HepG2 (cell line): ENCODE measurements around the gene NSMCE1. TPM values are rescaled to one million over a fixed set of nuclear protein-coding genes. Genes with fewer than 3 reads are reported as not detected.

Source experiments
- ATAC-seq: fragments of 200-7000 bp; cut with Tn5 transposase; 3 replicates; pipeline ENCODE4 v1.9.1; 2020; ENCODE audit warnings: mild to moderate bottlenecking, moderate library complexity
- BruUV-seq: library from RNA; stranded (reverse); fragments of 400-500 nt; replicated peaks from 2 replicates; lab custom pipeline; 2021; lab: Mats Ljungman, UMichigan
- CTCF ChIA-PET: fragments of 300-600 bp; formaldehyde crosslinking; extraction: SDS; loops from one replicate; lab custom pipeline; 2021; ENCODE audit warnings: low total read pairs, inconsistent platforms, low intra/inter-chr PET ratio; lab: Yijun Ruan, JAX
- POLR2A ChIA-PET: fragments of 350-600 bp; sonication (Branson Sonifier 250); formaldehyde crosslinking; loops from one replicate; lab custom pipeline; 2020; ENCODE audit warnings: antibody characterized with exemption, inconsistent platforms; lab: Yijun Ruan, JAX
- DNase-seq: peaks from one replicate; pipeline ENCODE4 v3.0.0-alpha.2; 2015; ENCODE audit warnings: low spot score
- FAIRE-seq: peaks from 3 replicates; lab custom pipeline; 2011; peaks lifted over from hg19 to GRCh38; lab: Jason Lieb, UNC
- H2AFZ ChIP-seq: one replicate; pipeline ENCODE4 v1.6.1; 2011; ENCODE audit warnings: low read length, inconsistent platforms
- H3K27ac ChIP-seq: fragments of 300-600 bp; 3 replicates; pipeline ENCODE4 v1.8.0; 2011; ENCODE audit warnings: mixed run types, mild to moderate bottlenecking, mixed read lengths, low read length, inconsistent platforms; ENCODE audit not compliant: insufficient read depth; ENCODE audit errors: extremely low read length
- H3K27me3 ChIP-seq, 2 experiments: fragments of 200-600 bp in 1 of 2; 2 replicates in 1 of 2; 3 replicates in 1 of 2; pipeline versions ENCODE4 v1.6.0 to v1.8.0; 2011; ENCODE audit warnings: low read length in 2 of 2, mild to moderate bottlenecking in 2 of 2, moderate library complexity in 2 of 2, inconsistent platforms in 1 of 2; ENCODE audit not compliant: insufficient read depth in 2 of 2, control insufficient read depth in 1 of 2
- H3K36me3 ChIP-seq, 2 experiments: fragments of 200-600 bp in 1 of 2; replicated peaks in 1 of 2; 2 replicates in 1 of 2; 3 replicates in 1 of 2; pipeline versions ENCODE4 v1.5.1 to v1.8.0; 2011; ENCODE audit warnings: low read length in 2 of 2, inconsistent platforms in 1 of 2; ENCODE audit not compliant: insufficient read depth in 2 of 2, control insufficient read depth in 1 of 2
- H3K4me1 ChIP-seq: 2 replicates; pipeline ENCODE4 v1.5.1; 2012; ENCODE audit warnings: low read length, inconsistent platforms; ENCODE audit not compliant: insufficient read depth
- H3K4me2 ChIP-seq: 2 replicates; pipeline ENCODE4 v1.6.0; 2011; ENCODE audit warnings: low read depth, low read length, inconsistent platforms
- H3K4me3 ChIP-seq, 3 experiments: fragments of 200-600 bp in 1 of 3; sonication (generic), shearing (Covaris generic) in 1 of 3; replicated peaks in 1 of 3; 2 replicates each; pipeline ENCODE4 v1.5.1; 2011 to 2016; ENCODE audit warnings: low read length in 3 of 3, inconsistent platforms in 2 of 3, low read depth in 2 of 3, mild to moderate bottlenecking in 2 of 3, control low read depth in 1 of 3, mixed read lengths in 1 of 3; ENCODE audit not compliant: insufficient read depth in 1 of 3
- H3K79me2 ChIP-seq: one replicate; pipeline ENCODE4 v1.6.1; 2011; ENCODE audit warnings: low read length, inconsistent platforms; ENCODE audit not compliant: insufficient read depth
- H3K9ac ChIP-seq: 2 replicates; pipeline ENCODE4 v1.6.0; 2011; ENCODE audit warnings: mild to moderate bottlenecking, low read depth, low read length, inconsistent platforms; ENCODE audit not compliant: insufficient read depth
- H3K9me3 ChIP-seq: 2 replicates; pipeline ENCODE4 v1.5.1; 2012; ENCODE audit warnings: mild to moderate bottlenecking, low read length
- H4K20me1 ChIP-seq: 2 replicates; pipeline ENCODE4 v1.6.0; 2011; ENCODE audit warnings: inconsistent platforms, mild to moderate bottlenecking, low read length, moderate library complexity; ENCODE audit not compliant: insufficient read depth
- BHLHE40 ChIP-seq: IDR thresholded peaks from 2 replicates; pipeline ENCODE4 v1.6.1; 2011; ENCODE audit warnings: low read length, improper control_type of control experiment
- BRD4 ChIP-seq: sonication (generic); formaldehyde crosslinking; IDR thresholded peaks from 2 replicates; pipeline ENCODE4 v1.4.0; 2020; ENCODE audit warnings: missing genetic modification reagents
- KDM5B ChIP-seq: sonication (generic); formaldehyde crosslinking; IDR thresholded peaks from 2 replicates; pipeline ENCODE4 v1.4.0; 2020; ENCODE audit warnings: missing genetic modification reagents, mild to moderate bottlenecking, borderline replicate concordance
- POLR2A ChIP-seq, 2 experiments: IDR thresholded peaks; 2 replicates each; pipeline ENCODE4 v1.6.1; 2011; ENCODE audit warnings: low read depth in 2 of 2, low read length in 2 of 2, mild to moderate bottlenecking in 1 of 2, moderate library complexity in 1 of 2; ENCODE audit not compliant: insufficient read depth in 1 of 2
- POLR2G ChIP-seq: fragments of 200-400 bp; formaldehyde crosslinking; IDR thresholded peaks from 2 replicates; pipeline ENCODE4 v1.6.1; 2018; ENCODE audit warnings: mild to moderate bottlenecking, low read depth, low read length, moderate library complexity
- RCOR2 ChIP-seq: IDR thresholded peaks from 2 replicates; pipeline ENCODE4 v1.6.1; 2016; ENCODE audit warnings: missing biosample characterization, missing genetic modification reagents
- ZNF225 ChIP-seq: sonication (generic); formaldehyde crosslinking; IDR thresholded peaks from 2 replicates; pipeline ENCODE4 v1.4.0; 2020; ENCODE audit warnings: mild to moderate bottlenecking, missing genetic modification reagents
- ZNF256 ChIP-seq: sonication (generic); formaldehyde crosslinking; conservative IDR thresholded peaks from 2 replicates; pipeline ENCODE4 v1.4.0; 2020; ENCODE audit warnings: missing genetic modification reagents
- ZNF343 ChIP-seq: sonication (generic); formaldehyde crosslinking; IDR thresholded peaks from 2 replicates; pipeline ENCODE4 v1.4.0; 2020; ENCODE audit warnings: mild to moderate bottlenecking, missing genetic modification reagents
- ZNF431 ChIP-seq: sonication (generic); formaldehyde crosslinking; IDR thresholded peaks from 2 replicates; pipeline ENCODE4 v1.9.0; 2022; ENCODE audit warnings: missing genetic modification reagents, low read depth, mild to moderate bottlenecking, borderline replicate concordance
- ZZZ3 ChIP-seq: sonication (generic); formaldehyde crosslinking; IDR thresholded peaks from 2 replicates; pipeline ENCODE4 v1.4.0; 2020; ENCODE audit warnings: missing genetic modification reagents, mild to moderate bottlenecking, borderline replicate concordance
- WGBS: methylation state at CpG from one replicate; pipeline ENCODE4 v1.1.6; 2017; ENCODE audit warnings: low lambda C conversion rate; 5-methylcytosine and 5-hydroxymethylcytosine counted together
- in situ Hi-C: cut with HindIII; loops from 2 replicates; pipeline ENCODE4 v1.10.0; 2017; ENCODE audit warnings: low pct_unique_long_range_greater_than_20kb; ENCODE audit not compliant: extremely low pct_ligation_motif_present
- intact Hi-C: fragments of 100-400 bp; cut with micrococcal nuclease; formaldehyde crosslinking; loops from one replicate; pipeline ENCODE4 v1.10.0; 2022; ENCODE audit not compliant: unreplicated experiment
- polyA plus RNA-seq, 8 experiments: library from polyadenylated mRNA; depleted of rRNA in 3 of 8; stranded (reverse) in 7 of 8; unstranded in 1 of 8; fragments of >200 nt; fragmentation: Illumina TruSeq in 4 of 8; extraction: Trizol in 4 of 8; gene quantifications; 2 replicates each; pipeline versions ENCODE4 v1.2.1 to v1.2.3, GENCODE V29; 2011 to 2016; ENCODE audit warnings: low read depth in 4 of 8, missing spikeins in 1 of 8, mixed read lengths in 1 of 8; ENCODE audit not compliant: insufficient read depth in 1 of 8
- total RNA-seq, 5 experiments: library from RNA; depleted of rRNA; stranded (reverse); fragments of >200 nt; fragmentation: Illumina TruSeq; extraction: Trizol; gene quantifications; 2 replicates each; pipeline ENCODE4 v1.2.3, GENCODE V29; 2016; ENCODE audit warnings: low read depth in 1 of 5
- TF ChIP-seq, protein P1 (sequence below): sonication (generic); formaldehyde crosslinking; IDR thresholded peaks from 2 replicates; pipeline ENCODE4 v1.4.0; 2020; ENCODE audit warnings: mild to moderate bottlenecking, missing genetic modification reagents

Gene NSMCE1
- total and polyA plus RNA-seq, 2 of the 13 experiments (the other 11 are each of a cell fraction or from before 2014, with no cell fraction given), result 42.7 to 52.9 TPM

DNA sequence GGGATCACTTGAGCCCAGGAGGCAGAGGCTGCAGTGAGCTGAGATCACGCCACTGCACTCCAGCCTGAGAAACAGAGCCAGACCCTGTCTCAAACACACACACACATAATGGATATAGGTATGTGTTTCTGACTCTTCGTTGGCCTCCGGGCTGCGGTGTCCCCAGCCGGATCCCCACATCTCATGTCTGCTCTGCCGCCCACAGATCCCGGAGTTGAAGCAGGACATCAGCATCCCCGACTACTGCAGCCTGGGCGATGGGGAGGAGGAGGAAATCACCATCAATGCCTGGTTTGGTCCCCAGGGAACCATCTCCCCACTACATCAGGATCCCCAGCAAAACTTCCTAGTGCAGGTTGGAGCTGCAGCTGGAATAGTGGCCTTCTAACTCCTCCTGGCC is 49.8 kb downstream of the NSMCE1 start:
- Histone ChIP-seq H3K4me1 (peaks cover 13% of the 10 kb centered on the region), H3K36me3 (peaks cover 0 to 3% of the 10 kb centered on the region in 2 experiments; a peak in 3 of 5 replicates), H3K27me3 (no peaks in the 10 kb centered on the region), H3K4me3 (no peak overlapping the region), H3K9ac (no peak overlapping the region), H3K27ac (no peak overlapping the region), H3K4me2 (no peak overlapping the region), H3K9me3 (no peaks in the 10 kb centered on the region), H3K79me2 (no peaks in the 10 kb centered on the region), H2AFZ (no peak overlapping the region), H4K20me1 (no peaks in the 10 kb centered on the region)
- WGBS, result 96% methylated on average over 6 of the region's 9 CpGs
- CTCF ChIA-PET, result no interaction called here
- intact Hi-C loops, result no loop called here
- in situ Hi-C loops, result no loop called here
- DNase-seq (no peak), FAIRE-seq (no peak), ATAC-seq (no peak)
- no peak for TF ChIP-seq POLR2A (IDR thresholded peaks at IDR 0.05; ENCODE audit: insufficient read depth in 1 of 2, low read depth in 2 of 2, low read length in 2 of 2)
- no peak for TF ChIP-seq KDM5B (CRISPR knock-in tag)
- no peak for TF ChIP-seq RCOR2 (CRISPR knock-in tag)
- TF ChIP-seq, protein P1, sequence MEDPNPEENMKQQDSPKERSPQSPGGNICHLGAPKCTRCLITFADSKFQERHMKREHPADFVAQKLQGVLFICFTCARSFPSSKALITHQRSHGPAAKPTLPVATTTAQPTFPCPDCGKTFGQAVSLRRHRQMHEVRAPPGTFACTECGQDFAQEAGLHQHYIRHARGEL, result no peak
- TF ChIP-seq ZNF431 (CRISPR knock-in tag), result no peak
- TF ChIP-seq BRD4 (CRISPR knock-in tag), result no peak
- TF ChIP-seq POLR2G, result no peak
- TF ChIP-seq ZNF225 (CRISPR knock-in tag), result no peak
- TF ChIP-seq ZNF343 (CRISPR knock-in tag), result no peak
- no peak for TF ChIP-seq ZNF256 (CRISPR knock-in tag)
- no peak for TF ChIP-seq BHLHE40
- no peak for TF ChIP-seq ZZZ3 (CRISPR knock-in tag)
- BruUV-seq, result no TSS peak
- POLR2A ChIA-PET, result interaction anchor here (1.6 kb wide), 1 partner anchor 15 kb away, joined by 4 read pairs; the partner anchor contains the start of gene KDM8
